Peyer's patch (tissue), 4 donors: ENCODE data around the gene CDKL1. TPM values are rescaled to one million over a fixed set of nuclear protein-coding genes. Genes with fewer than 3 reads are reported as not detected.
"Not testable (repeated sequence)": the region's sequence is repeated elsewhere in the genome, so short reads cannot be mapped to it uniquely, and the experiment has no call there.

Source experiments
- DNase-seq, 3 donors: peaks; one replicate each; pipeline ENCODE4 v3.0.0-alpha.2; 2017 to 2019
- H3K27ac ChIP-seq, 4 donors: fragments of 200-600 bp; sonication (generic); one replicate each; pipeline ENCODE4 v1.5.1; 2016 to 2019
- H3K27me3 ChIP-seq, 2 donors: fragments of 200-600 bp; sonication (generic); one replicate each; pipeline ENCODE4 v1.5.1; 2019
- H3K36me3 ChIP-seq, 3 donors: fragments of 200-600 bp; sonication (generic); one replicate each; pipeline ENCODE4 v1.5.1; 2016 to 2019
- H3K4me1 ChIP-seq, 4 donors: fragments of 200-600 bp; sonication (generic); one replicate each; pipeline ENCODE4 v1.5.1; 2016 to 2019
- H3K4me3 ChIP-seq, 4 donors: fragments of 200-600 bp; sonication (generic); 1 replicate in 3 of 4; 2 replicates in 1 of 4; pipeline ENCODE4 v1.5.1; 2016 to 2019; ENCODE audit warnings: mild to moderate bottlenecking in 1 of 4
- H3K9me3 ChIP-seq, 4 donors: fragments of 200-600 bp; sonication (generic); one replicate each; pipeline ENCODE4 v1.5.1; 2016 to 2019; ENCODE audit warnings: mild to moderate bottlenecking in 1 of 4
- POLR2A ChIP-seq, 2 donors: fragments of 450-650 bp; IDR thresholded peaks; one replicate each; pipeline ENCODE4 v1.5.1; 2017; ENCODE audit warnings: antibody characterized with exemption in 2 of 2, mild to moderate bottlenecking in 2 of 2, moderate library complexity in 2 of 2
- total RNA-seq, 4 donors: library from RNA; depleted of rRNA; stranded (reverse); fragments of >200 nt; gene quantifications; one replicate each; pipeline ENCODE4 v1.1.0, GENCODE V29; 2016
- TF ChIP-seq, protein P1 (sequence below), 6 experiments: fragments of 450-650 bp in 4 of 6; fragments of 200-600 bp in 2 of 6; sonication (generic) in 1 of 6; IDR thresholded peaks; one replicate each; pipeline ENCODE4 v1.5.1; 2017 to 2019; ENCODE audit warnings: antibody characterized with exemption in 6 of 6, mild to moderate bottlenecking in 3 of 6, moderate library complexity in 1 of 6

CDKL1 gene
- total RNA-seq, 4 donors from 2014 or later: 11.3 to 20.4 (median 15.5) TPM

DNA sequence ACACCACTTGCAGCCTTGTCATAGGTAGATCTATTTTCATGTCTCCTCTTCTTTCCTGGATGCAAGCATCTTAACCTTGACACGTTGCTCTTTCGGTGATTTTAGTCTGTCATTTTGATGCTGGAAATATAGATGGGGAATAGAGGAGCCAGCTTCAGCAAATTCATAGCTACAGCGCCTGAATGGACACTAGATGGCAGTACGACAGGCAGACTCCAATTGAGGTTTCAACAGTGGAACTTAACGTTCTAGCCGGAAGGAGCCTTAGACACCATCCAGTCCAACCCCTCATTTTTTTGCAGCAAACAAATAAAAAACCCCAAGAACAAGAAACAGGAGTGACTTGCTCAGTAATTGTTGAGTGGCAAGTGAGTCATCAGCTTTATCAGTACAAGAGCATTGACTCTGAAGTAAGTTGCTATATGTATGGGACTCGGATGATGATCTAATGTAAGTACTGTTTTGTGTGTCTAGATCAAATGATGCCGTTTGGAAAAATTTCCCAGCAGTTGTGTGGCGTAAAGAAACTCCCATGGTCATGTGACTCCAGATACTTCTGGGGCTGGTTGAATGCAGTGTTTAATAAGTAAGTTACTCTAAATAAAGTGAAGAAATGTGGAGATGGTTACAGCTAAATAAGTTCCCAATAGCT is 75.5 kb downstream of the CDKL1 start:
- no peaks in the 10 kb centered on the region for H3K27me3 ChIP-seq
- H3K4me3 ChIP-seq: peak overlapping the region in 1 of 4 donors; percentile 22
- DNase-seq: peak in 2 of 3 donors; percentile 54 to 86
- H3K36me3 ChIP-seq: peaks cover 0 to 24% (median 0%) of the 10 kb centered on the region in 3 donors
- no peaks in the 10 kb centered on the region for H3K9me3 ChIP-seq
- no peak for TF ChIP-seq POLR2A (IDR thresholded peaks at IDR 0.05)
- TF ChIP-seq, protein P1, sequence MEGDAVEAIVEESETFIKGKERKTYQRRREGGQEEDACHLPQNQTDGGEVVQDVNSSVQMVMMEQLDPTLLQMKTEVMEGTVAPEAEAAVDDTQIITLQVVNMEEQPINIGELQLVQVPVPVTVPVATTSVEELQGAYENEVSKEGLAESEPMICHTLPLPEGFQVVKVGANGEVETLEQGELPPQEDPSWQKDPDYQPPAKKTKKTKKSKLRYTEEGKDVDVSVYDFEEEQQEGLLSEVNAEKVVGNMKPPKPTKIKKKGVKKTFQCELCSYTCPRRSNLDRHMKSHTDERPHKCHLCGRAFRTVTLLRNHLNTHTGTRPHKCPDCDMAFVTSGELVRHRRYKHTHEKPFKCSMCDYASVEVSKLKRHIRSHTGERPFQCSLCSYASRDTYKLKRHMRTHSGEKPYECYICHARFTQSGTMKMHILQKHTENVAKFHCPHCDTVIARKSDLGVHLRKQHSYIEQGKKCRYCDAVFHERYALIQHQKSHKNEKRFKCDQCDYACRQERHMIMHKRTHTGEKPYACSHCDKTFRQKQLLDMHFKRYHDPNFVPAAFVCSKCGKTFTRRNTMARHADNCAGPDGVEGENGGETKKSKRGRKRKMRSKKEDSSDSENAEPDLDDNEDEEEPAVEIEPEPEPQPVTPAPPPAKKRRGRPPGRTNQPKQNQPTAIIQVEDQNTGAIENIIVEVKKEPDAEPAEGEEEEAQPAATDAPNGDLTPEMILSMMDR (IDR thresholded peaks at IDR 0.05): peak; percentile 48 to 94 (median 88)
- peaks cover 0 to 7% (median 0%) of the 10 kb centered on the region in 4 donors for H3K4me1 ChIP-seq
- H3K27ac ChIP-seq: peak overlapping the region; percentile 36 to 72 (median 56)

DNA sequence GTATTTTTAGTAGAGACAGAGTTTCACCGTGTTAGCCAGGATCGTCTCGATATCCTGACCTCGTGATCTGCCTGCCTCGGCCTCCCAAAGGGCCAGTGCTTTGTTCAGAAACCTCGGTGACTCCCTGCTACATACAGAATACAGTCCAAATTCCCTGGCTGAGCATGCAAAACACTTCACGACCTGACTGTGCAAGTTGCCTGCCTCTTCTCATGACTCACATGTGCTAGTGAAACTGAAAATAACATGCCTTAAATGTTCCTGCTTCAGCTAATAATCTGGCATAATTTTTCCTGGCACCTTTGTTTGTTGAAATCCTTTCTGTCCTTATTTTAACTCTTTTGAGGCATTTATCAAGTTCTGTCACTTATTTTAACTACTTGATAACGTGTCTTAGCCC is 76.4 kb downstream of the CDKL1 start:
- Histone ChIP-seq H3K27ac (peak overlapping the region in 3 of 4 donors; percentile 36 to 72 (median 72)), H3K36me3 (peaks cover 0 to 17% (median 0%) of the 10 kb centered on the region in 3 donors), H3K27me3 (no peaks in the 10 kb centered on the region), H3K9me3 (no peaks in the 10 kb centered on the region), H3K4me1 (peaks cover 0 to 7% (median 0%) of the 10 kb centered on the region in 4 donors), H3K4me3 (no peak overlapping the region)
- TF ChIP-seq, protein P1 (IDR thresholded peaks at IDR 0.05): no peak
- no peak for TF ChIP-seq POLR2A (IDR thresholded peaks at IDR 0.05)
- DNase-seq: peak in 1 of 3 donors; percentile 51

DNA sequence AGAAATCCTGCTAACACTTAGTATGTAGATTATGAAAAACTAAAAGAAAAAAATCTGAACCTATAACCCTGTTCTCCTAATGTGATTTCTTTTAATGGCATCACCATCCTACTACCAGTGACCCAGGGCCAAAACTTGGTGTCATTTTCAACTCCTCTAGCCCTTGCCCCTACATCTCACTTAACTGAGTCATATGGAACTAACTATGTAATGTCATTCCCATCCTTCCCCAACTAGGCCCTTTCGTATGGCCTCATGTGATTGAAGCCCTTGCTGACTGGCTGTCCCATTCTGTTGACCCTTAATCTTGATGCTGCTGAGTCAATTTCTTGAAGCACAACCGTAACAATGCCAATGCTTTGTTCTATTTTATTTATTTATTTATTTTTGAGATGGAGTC is 77.0 kb downstream of the CDKL1 start:
- Histone ChIP-seq H3K27ac (no peak overlapping the region), H3K36me3 (peaks cover 0 to 11% (median 0%) of the 10 kb centered on the region in 3 donors), H3K4me3 (no peak overlapping the region), H3K4me1 (peaks cover 0 to 7% (median 0%) of the 10 kb centered on the region in 4 donors), H3K27me3 (no peaks in the 10 kb centered on the region), H3K9me3 (no peaks in the 10 kb centered on the region)
- no peak for TF ChIP-seq POLR2A (IDR thresholded peaks at IDR 0.05)
- TF ChIP-seq, protein P1 (IDR thresholded peaks at IDR 0.05): no peak
- DNase-seq: no peak

- no peak for TF ChIP-seq POLR2A (IDR thresholded peaks at IDR 0.05)
- Histone ChIP-seq H3K4me3 (no peak overlapping the region), H3K27ac (no peak overlapping the region)
Observed at GRCh38 chr14:50319293-50319692, 77.4 kb downstream of the CDKL1 start.

GRCh38 chr14:50318031-50318626 is 78.6 kb downstream of the CDKL1 start:
- H3K27ac ChIP-seq: no peak overlapping the region
- peaks cover 0 to 12% (median 2%) of the 10 kb centered on the region in 4 donors for H3K4me1 ChIP-seq
- H3K27me3 ChIP-seq: no peaks in the 10 kb centered on the region
- peaks cover 0 to 5% (median 0%) of the 10 kb centered on the region in 3 donors for H3K36me3 ChIP-seq
- no peak for DNase-seq
- no peaks in the 10 kb centered on the region for H3K9me3 ChIP-seq
- no peak for TF ChIP-seq POLR2A (IDR thresholded peaks at IDR 0.05)
- TF ChIP-seq, protein P1 (IDR thresholded peaks at IDR 0.05): peak; percentile 15 to 79 (median 58)
- no peak overlapping the region for H3K4me3 ChIP-seq

More at GRCh38 chr14:50319293-50319692, 77.4 kb downstream of the CDKL1 start:
- H3K4me1 ChIP-seq: peaks cover 0 to 7% (median 0%) of the 10 kb centered on the region in 4 donors
- no peak for DNase-seq
- H3K27me3 ChIP-seq: no peaks in the 10 kb centered on the region
- H3K9me3 ChIP-seq: no peaks in the 10 kb centered on the region
- H3K36me3 ChIP-seq: peaks cover 0 to 11% (median 0%) of the 10 kb centered on the region in 3 donors

DNA sequence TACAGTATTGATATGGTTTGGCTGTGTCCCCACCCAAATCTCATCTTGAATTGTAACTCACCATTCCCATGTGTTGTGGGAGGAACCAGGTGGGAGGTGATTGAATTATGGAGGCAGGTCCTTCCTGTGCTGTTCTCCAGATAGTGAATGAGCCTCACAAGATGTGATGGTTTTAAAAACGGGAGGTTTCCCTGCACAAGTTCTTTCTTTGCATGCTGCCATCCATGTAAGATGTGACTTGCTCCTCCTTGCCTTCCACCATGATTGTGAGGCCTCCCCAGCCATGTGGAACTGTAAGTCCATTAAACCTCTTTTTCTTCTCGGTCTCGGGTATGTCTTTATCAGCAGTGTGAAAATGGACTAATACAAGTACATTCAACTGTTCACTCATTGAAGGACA is 82.6 kb downstream of the CDKL1 start:
- H3K4me1 ChIP-seq: peaks cover 4 to 14% (median 7%) of the 10 kb centered on the region in 4 donors
- H3K36me3 ChIP-seq, H3K27me3 ChIP-seq, H3K9me3 ChIP-seq, H3K27ac ChIP-seq, H3K4me3 ChIP-seq, DNase-seq: not testable (repeated sequence)
